Osteocyte (in vitro differentiated cells): ENCODE measurements around the gene IP6K1. TPM values are rescaled to one million over a fixed set of nuclear protein-coding genes. Genes with fewer than 3 reads are reported as not detected.

Source experiments
- DNase-seq: peaks from one replicate; pipeline ENCODE4 v3.0.0; 2021; ENCODE audit warnings: mixed read lengths; ENCODE audit not compliant: unreplicated experiment; ENCODE audit errors: extremely low spot score
- H3K27ac Mint-ChIP-seq: one replicate; pipeline ENCODE4 v1.8.0; 2021; ENCODE audit warnings: mild to moderate bottlenecking, mixed read lengths; ENCODE audit not compliant: unreplicated experiment
- H3K27me3 Mint-ChIP-seq: one replicate; pipeline ENCODE4 v1.8.0; 2021; ENCODE audit warnings: mixed read lengths; ENCODE audit not compliant: unreplicated experiment
- H3K36me3 Mint-ChIP-seq: one replicate; pipeline ENCODE4 v1.8.0; 2021; ENCODE audit warnings: mixed read lengths; ENCODE audit not compliant: unreplicated experiment
- H3K4me1 Mint-ChIP-seq: one replicate; pipeline ENCODE4 v1.8.0; 2021; ENCODE audit warnings: mixed read lengths; ENCODE audit not compliant: unreplicated experiment
- H3K4me3 Mint-ChIP-seq: one replicate; pipeline ENCODE4 v1.8.0; 2021; ENCODE audit warnings: mild to moderate bottlenecking, moderate library complexity, mixed read lengths; ENCODE audit not compliant: unreplicated experiment
- H3K9me3 Mint-ChIP-seq: one replicate; pipeline ENCODE4 v1.8.0; 2021; ENCODE audit warnings: mixed read lengths; ENCODE audit not compliant: unreplicated experiment
- microRNA-seq: library from miRNA; unstranded; fragments of <30 nt; microRNA quantifications from one replicate; pipeline ENCODE4 v1.1.0, GENCODE V29; 2020; ENCODE audit not compliant: unreplicated experiment
- total RNA-seq: library from RNA; stranded (reverse); gene quantifications from 2 replicates; pipeline ENCODE4 v1.2.1, GENCODE V29; 2021
- TF ChIP-seq, protein P1 (sequence below): fragments of 200-600 bp; sonication (generic); IDR thresholded peaks from 2 replicates; pipeline ENCODE4 v1.5.0; 2021; ENCODE audit warnings: antibody characterized with exemption, mild to moderate bottlenecking, moderate library complexity

IP6K1 gene
- total RNA-seq, 1 donor from 2014 or later: 66.9 TPM

DNA sequence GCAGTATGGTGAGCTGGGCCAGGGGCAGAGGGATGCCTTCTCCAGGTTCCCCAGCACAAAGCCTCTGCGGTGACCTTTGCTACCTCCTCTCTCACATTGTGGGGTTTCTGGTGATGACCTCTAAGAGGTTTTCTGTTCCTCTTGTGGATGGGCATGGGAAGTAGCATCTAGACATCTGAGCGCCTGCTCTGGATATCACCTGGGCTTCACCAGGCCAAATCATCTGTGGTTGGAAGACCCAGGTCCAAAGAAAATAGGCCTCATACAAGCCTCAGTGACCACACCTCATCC, 105.2 kb downstream of the IP6K1 start:
- Mint-ChIP-seq H3K4me3 (no peak overlapping the region), H3K27ac (no peak overlapping the region), H3K9me3 (no peaks in the 10 kb centered on the region)

DNA sequence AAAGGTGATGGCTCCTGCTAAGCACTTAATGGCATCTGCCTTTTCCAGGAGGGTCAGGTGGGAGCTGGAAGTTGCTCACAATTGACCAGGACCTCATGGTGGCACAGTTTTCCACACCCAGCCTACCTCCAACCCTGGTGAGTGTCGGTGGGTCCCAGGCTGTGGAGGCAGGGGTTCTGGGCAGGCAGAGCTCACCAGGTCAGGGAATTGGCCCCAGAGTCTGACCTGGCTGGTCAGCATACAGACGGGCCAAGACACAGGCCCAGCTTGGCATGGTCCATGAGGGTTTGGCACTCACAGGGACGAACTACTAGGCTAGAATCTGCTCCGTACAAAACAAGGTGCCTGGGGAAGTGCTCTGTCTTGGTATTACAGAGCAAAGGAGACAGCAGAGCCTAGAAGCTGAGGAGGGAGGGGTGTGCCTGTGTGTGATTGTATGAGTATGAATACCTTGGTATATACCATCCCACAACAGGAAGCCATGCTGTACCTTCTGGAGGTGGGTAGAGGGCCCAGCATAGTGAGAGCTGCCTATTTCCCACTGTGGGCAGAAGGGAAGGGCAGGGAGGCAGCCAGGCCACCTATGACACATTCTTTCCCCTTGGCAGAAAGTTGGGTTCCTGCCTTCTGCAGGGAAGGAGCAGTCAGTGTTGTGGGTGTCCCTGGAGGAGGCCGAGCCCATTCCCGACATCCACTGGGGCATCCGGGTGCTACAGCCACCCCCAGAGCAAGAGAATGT, 105.7 kb downstream of the IP6K1 start:
- Mint-ChIP-seq H3K9me3 (no peaks in the 10 kb centered on the region), H3K27ac (no peak overlapping the region), H3K4me1 (peaks cover 3% of the 10 kb centered on the region), H3K27me3 (no peaks in the 10 kb centered on the region), H3K4me3 (no peak overlapping the region), H3K36me3 (peaks cover 29% of the 10 kb centered on the region)
- DNase-seq: no peak
- TF ChIP-seq, protein P1, sequence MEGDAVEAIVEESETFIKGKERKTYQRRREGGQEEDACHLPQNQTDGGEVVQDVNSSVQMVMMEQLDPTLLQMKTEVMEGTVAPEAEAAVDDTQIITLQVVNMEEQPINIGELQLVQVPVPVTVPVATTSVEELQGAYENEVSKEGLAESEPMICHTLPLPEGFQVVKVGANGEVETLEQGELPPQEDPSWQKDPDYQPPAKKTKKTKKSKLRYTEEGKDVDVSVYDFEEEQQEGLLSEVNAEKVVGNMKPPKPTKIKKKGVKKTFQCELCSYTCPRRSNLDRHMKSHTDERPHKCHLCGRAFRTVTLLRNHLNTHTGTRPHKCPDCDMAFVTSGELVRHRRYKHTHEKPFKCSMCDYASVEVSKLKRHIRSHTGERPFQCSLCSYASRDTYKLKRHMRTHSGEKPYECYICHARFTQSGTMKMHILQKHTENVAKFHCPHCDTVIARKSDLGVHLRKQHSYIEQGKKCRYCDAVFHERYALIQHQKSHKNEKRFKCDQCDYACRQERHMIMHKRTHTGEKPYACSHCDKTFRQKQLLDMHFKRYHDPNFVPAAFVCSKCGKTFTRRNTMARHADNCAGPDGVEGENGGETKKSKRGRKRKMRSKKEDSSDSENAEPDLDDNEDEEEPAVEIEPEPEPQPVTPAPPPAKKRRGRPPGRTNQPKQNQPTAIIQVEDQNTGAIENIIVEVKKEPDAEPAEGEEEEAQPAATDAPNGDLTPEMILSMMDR: no peak

More for the DNA sequence above, 105.2 kb downstream of the IP6K1 start:
- no peaks in the 10 kb centered on the region for H3K27me3 Mint-ChIP-seq
- TF ChIP-seq, protein P1: no peak
- peaks cover 29% of the 10 kb centered on the region for H3K36me3 Mint-ChIP-seq
- no peak for DNase-seq
- peaks cover 3% of the 10 kb centered on the region for H3K4me1 Mint-ChIP-seq

DNA sequence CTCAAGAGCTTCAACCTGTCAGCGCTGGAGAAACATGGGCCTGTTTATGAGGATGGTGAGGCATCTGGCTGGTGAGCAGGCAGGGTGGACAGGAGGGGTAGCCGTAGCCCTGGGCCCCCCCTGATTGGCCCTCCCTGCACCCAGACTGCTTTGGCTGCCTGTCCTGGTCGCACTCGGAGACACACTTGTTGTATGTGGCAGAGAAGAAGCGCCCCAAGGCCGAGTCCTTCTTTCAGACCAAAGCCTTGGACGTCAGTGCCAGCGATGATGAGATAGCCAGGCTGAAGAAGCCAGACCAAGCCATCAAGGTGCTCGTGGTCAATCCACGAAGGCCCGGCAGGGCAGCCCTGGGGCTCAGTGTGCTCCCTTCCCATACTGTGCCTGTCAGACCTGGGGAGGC, 110.4 kb downstream of the IP6K1 start:
- H3K27ac Mint-ChIP-seq: no peak overlapping the region
- H3K4me1 Mint-ChIP-seq: peaks cover 17% of the 10 kb centered on the region
- no peak for DNase-seq
- no peaks in the 10 kb centered on the region for H3K9me3 Mint-ChIP-seq
- TF ChIP-seq, protein P1: no peak
- no peaks in the 10 kb centered on the region for H3K27me3 Mint-ChIP-seq
- no peak overlapping the region for H3K4me3 Mint-ChIP-seq
- H3K36me3 Mint-ChIP-seq: peaks cover 14% of the 10 kb centered on the region

DNA sequence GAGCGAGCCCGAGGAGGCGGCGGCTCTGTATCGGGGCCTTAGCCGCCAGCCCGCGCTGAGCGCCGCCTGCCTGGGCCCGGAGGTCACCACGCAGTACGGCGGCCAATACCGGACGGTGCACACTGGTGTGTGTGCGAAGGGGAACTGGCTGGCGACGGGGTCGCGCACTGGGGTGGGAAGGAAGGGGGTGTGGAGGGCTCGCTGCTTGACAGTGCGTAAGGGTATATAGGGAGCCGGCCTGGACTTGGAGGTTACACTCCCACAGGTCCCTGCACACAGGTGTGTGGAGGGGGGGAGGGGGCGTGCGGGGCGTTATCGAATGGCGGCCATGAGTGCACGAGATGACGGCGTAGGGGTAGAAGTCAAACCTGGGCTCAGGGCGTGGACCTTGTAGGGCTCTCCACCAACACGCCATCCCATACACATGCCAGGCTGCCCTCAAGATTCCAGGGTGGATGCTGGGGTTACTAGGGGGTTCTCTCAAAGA, 111.8 kb downstream of the IP6K1 start:
- Mint-ChIP-seq H3K9me3 (no peaks in the 10 kb centered on the region), H3K27me3 (no peaks in the 10 kb centered on the region), H3K27ac (peak overlapping the region; percentile 31), H3K4me1 (peaks cover 17% of the 10 kb centered on the region), H3K36me3 (peaks cover 4% of the 10 kb centered on the region), H3K4me3 (peak overlapping the region; percentile 91)
- DNase-seq: no peak
- TF ChIP-seq, protein P1: no peak

Small RNAs within 50 kb of the gene (microRNA-seq; reads per million reads assigned to microRNA genes)
- gene MIR5193: not detected

Other genes with a start within 250 kb of the IP6K1 start
- 0.64 and 0.81 TPM in 2 replicates for gene BSN, start 232.1 kb downstream of the IP6K1 start, total RNA-seq
- gene APEH, start 112.2 kb downstream of the IP6K1 start, total RNA-seq: 98.5 and 105 TPM in 2 replicates
- gene MST1, start 97.1 kb downstream of the IP6K1 start, total RNA-seq: 35.9 and 38.3 TPM in 2 replicates
- gene RNF123, start 97.0 kb downstream of the IP6K1 start, total RNA-seq: 50.9 and 61.0 TPM in 2 replicates
- gene AMIGO3, start 66.9 kb downstream of the IP6K1 start, total RNA-seq: not detected in 2 replicates
- gene GMPPB, start 62.6 kb downstream of the IP6K1 start, total RNA-seq: 27.3 and 27.5 TPM in 2 replicates
- gene CDHR4, start 13.3 kb upstream of the IP6K1 start, total RNA-seq: not detected in 2 replicates
- gene INKA1, start 16.7 kb upstream of the IP6K1 start, total RNA-seq: 5.1 and 5.2 TPM in 2 replicates
- 63.2 and 63.6 TPM in 2 replicates for gene UBA7, start 27.4 kb upstream of the IP6K1 start, total RNA-seq
- gene TRAIP, start 70.0 kb upstream of the IP6K1 start, total RNA-seq: 3.4 and 5.3 TPM in 2 replicates
- not detected in 2 replicates for gene CAMKV, start 83.4 kb upstream of the IP6K1 start, total RNA-seq
- gene MST1R, start 117.3 kb upstream of the IP6K1 start, total RNA-seq: 1.1 and 1.8 TPM in 2 replicates
- gene MON1A, start 143.3 kb upstream of the IP6K1 start, total RNA-seq: 12.8 and 13.8 TPM in 2 replicates
- 91.5 and 97.4 TPM in 2 replicates for gene RBM6, start 153.6 kb upstream of the IP6K1 start, total RNA-seq